Pons (tissue), 1 donor: ENCODE results near the gene HENMT1.
A peak's percentile ranks its signal among the peaks of the same experiment; 100 is the strongest.
"Not testable (repeated sequence)": the region's sequence is repeated elsewhere in the genome, so short reads cannot be mapped to it uniquely, and the experiment has no call there.

Source experiments
- DNase-seq: peaks from one replicate; pipeline ENCODE4 v3.0.0-alpha.2; 2016; ENCODE audit warnings: low spot score

Gene HENMT1

GRCh38 chr1:108661030-108661609, at the start of gene HENMT1:
TSS of gene HENMT1 (minus strand) at chr1:108661093. CDS start at chr1:108659884, 1,209 bp downstream.
- DNase-seq, result peak; percentile 55

GRCh38 chr1:108708691-108709660, 48.1 kb upstream of the HENMT1 start:
- no peak for DNase-seq

- no peak for DNase-seq
Measured at GRCh38 chr1:108706643-108707042, 45.8 kb upstream of the HENMT1 start.

- no peak for DNase-seq
Measured at GRCh38 chr1:108704496-108704895, 43.6 kb upstream of the HENMT1 start.

GRCh38 chr1:108703939-108704338, 43.0 kb upstream of the HENMT1 start:
- DNase-seq, result no peak

- DNase-seq, result not testable (repeated sequence)
Measured at GRCh38 chr1:108702109-108702508, 41.2 kb upstream of the HENMT1 start.

- DNase-seq, result no peak
Measured at GRCh38 chr1:108701176-108701849, 40.4 kb upstream of the HENMT1 start.

GRCh38 chr1:108699375-108700332, 38.8 kb upstream of the HENMT1 start:
- DNase-seq, result no peak

GRCh38 chr1:108695535-108695934, 34.6 kb upstream of the HENMT1 start:
- DNase-seq, result peak; percentile 57

- peak; percentile 82 for DNase-seq
Measured at GRCh38 chr1:108692724-108693655, 32.1 kb upstream of the HENMT1 start.

- DNase-seq, result peak; percentile 92
Measured at GRCh38 chr1:108691942-108692723, 31.2 kb upstream of the HENMT1 start, which contains the start of gene PRPF38B. TSS of gene PRPF38B (plus strand) at chr1:108692310. CDS start at chr1:108692592, 282 bp downstream.

- no peak for DNase-seq
Measured at GRCh38 chr1:108691128-108691941, 30.4 kb upstream of the HENMT1 start.

- no peak for DNase-seq
Measured at GRCh38 chr1:108686614-108687313, 25.9 kb upstream of the HENMT1 start.

- DNase-seq, result no peak
Measured at GRCh38 chr1:108685529-108685928, 24.6 kb upstream of the HENMT1 start.

GRCh38 chr1:108681701-108682100, 20.8 kb upstream of the HENMT1 start:
- not testable (repeated sequence) for DNase-seq

- no peak for DNase-seq
Measured at GRCh38 chr1:108679586-108680213, 18.8 kb upstream of the HENMT1 start.

GRCh38 chr1:108678706-108679105, 17.8 kb upstream of the HENMT1 start:
- DNase-seq, result no peak
